Transverse colon (tissue), 4 donors: Measurements from ENCODE around the gene BEND7.

ENCODE experiments used
- CTCF ChIP-seq, 5 experiments: fragments of 200-600 bp in 3 of 5; fragments of 450-650 bp in 2 of 5; sonication (generic) in 3 of 5; IDR thresholded peaks; 1 replicate in 2 of 5; 2 replicates in 3 of 5; pipeline ENCODE4 v1.5.1; 2016 to 2017; ENCODE audit warnings: antibody characterized with exemption in 5 of 5, inconsistent platforms in 3 of 5, mild to moderate bottlenecking in 2 of 5, moderate library complexity in 1 of 5
- EP300 ChIP-seq: sonication (generic); formaldehyde crosslinking; IDR thresholded peaks from one replicate; pipeline ENCODE4 v1.6.1; 2017; ENCODE audit warnings: antibody characterized with exemption, low read depth
- POLR2A ChIP-seq: fragments of 450-650 bp; IDR thresholded peaks from one replicate; pipeline ENCODE4 v1.6.1; 2016; ENCODE audit warnings: antibody characterized with exemption, mild to moderate bottlenecking, moderate library complexity
- POLR2AphosphoS5 ChIP-seq, 3 donors: sonication (generic); formaldehyde crosslinking; IDR thresholded peaks; one replicate each; pipeline ENCODE4 v1.6.1; 2016; ENCODE audit warnings: antibody characterized with exemption in 3 of 3

GRCh38 chr10:13496164-13496563 lies 32.6 kb downstream of the BEND7 start:
- TF ChIP-seq CTCF (IDR thresholded peaks at IDR 0.05) (no peak), POLR2A (no peak), POLR2AphosphoS5 (IDR thresholded peaks at IDR 0.05) (no peak), EP300 (no peak)
